ENCODE results near the gene LVRN.
A peak's percentile ranks its signal among the peaks of the same experiment; 100 is the strongest.

LVRN gene

DNA sequence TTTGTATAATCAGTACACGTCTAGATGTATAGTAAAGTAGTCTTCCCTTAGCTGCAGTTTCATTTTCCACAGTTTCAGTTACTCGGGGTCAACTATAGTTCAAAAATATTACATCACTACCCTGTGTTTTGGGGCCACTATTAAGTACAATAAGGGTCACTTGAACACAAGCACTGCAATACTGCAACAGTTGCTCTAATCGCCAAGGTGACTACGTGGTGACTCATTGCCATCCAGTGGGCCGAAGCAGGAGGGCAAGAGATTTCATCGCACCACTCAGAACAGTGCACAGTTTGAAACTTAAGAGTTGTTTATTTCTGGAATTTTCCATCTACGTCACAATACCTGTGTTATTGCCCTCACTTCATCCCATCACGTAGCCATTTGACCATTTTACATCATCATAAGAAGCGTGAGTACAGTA, 69.8 kb downstream of the LVRN start, which contains the start of gene ARL14EPL:
ARL14EPL (plus strand) TSS at position 379 of the 424 bp plus-strand sequence. CDS start 18,994 bp downstream, outside the sequence.
- no peak for DNase-seq

DNA sequence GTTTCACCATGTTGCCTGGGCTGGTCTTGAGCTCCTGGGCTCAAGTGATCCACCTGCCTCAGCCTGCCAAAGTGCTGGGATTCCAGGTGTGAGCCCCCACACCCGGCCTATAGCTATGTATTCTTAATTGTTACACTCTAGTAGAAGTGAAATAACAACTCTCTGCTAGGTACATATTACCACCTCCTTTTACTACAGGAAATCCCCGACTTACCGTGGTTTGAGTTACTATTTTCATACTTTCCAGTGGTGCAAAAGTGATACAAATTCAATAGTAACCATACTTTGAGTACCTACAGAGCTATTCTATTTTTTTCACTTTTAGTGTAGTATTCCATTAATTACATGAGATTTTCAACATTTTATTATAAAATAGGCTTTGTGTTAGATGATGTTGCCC, 70.7 kb downstream of the LVRN start:
- no peak for DNase-seq

DNA sequence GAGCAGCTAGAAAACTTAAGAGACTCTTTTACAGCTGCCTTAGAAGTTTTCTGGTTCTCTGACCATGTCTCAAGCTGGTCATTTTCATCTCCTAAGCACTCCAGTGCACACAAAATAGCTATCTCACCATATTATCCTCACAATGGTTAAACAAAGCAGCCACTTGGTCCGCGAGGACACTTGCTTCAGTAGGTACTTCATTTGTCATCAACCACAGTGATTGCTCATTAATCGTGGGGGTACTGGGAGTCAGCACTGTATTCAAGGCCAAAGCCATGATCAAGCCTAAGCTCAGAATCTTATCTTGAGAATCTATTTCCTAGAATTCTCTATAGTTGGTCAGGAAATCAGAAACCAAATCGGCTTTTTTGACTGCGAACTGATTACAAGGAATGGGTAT, 72.8 kb downstream of the LVRN start:
- no peak for DNase-seq

DNA sequence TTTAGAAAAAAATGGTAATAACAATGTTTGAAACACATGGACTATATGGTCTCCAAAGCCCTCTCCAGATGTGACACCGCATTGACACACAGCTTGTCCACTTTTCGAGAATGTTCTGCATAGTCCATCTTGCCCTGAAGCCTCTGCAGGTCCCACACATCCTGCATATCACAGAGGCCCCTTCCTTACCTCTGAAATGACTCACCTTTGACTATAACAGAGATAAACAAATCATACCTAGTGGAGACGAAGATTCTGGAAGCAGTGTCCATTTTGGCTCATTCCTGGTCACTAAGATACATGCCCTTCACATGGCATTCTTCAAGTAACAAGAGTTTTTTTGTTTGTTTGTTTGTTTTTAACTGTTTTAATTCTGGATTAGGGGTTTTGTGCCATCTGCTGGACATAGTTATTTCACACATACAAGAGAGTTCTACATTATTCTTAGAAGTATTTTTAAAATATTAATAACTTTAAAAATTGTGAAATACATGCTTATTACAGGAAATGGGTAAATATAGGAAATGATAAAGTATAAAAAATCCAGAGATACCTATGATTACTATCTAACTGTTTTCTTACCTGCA, 75.1 kb downstream of the LVRN start:
- DNase-seq: no peak

DNA sequence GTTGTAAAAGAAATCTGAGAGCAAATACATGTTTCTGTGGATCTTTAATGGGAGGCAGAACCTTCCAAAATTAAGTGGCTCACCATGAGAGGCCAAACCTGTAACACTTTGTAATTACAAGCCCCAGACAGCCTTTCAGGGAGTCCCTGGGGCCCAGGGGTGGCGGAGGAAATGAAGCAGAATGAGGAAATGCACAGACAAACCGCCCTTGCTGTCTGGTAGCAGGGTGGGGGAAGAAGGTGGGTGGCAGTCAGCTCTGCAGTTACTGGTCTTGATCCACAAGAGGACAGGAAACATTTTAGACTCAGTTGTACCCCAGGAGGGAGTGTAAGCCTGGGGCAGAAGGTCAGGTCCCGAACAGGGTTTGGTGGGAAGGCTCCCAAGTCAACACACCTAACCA, 76.5 kb downstream of the LVRN start:
- no peak for DNase-seq

DNA sequence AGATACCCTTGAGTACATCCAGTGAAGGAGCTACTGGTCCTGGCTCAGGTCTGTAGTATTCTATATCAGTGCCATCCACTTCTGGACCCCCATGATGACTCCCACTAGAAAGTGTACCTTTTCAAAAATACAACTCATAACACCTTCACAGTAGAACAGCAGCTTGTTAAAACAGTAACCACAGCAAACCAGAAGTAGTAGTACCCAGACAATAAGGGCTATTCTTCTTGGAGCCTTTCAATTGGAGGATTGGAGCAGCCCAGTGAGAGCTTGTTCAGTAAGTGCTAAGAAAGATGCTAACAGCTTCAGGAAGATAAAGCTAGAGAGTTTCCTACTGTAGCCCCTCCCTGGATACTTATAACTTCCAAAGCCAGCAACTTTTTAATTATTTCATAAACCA, 80.1 kb downstream of the LVRN start:
- DNase-seq: no peak

DNA sequence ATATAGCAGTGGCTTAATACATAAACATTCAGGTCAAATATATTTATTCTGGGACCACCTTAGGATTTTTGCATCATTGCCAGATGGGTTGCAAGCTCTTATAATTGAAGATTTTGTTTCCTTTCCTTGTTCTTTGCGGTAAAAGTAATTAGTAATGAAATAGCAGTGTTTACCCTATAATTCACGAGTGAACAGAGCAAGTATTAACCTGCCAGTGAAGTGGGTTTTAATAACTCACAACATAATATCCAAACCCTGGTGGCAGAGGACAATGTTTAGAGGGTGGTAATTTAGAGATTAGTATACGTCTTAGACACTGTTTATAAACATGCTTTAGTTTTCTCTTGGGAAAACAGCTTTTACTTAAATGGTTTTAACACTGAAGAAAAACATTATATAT, 81.8 kb downstream of the LVRN start:
- DNase-seq: no peak

DNA sequence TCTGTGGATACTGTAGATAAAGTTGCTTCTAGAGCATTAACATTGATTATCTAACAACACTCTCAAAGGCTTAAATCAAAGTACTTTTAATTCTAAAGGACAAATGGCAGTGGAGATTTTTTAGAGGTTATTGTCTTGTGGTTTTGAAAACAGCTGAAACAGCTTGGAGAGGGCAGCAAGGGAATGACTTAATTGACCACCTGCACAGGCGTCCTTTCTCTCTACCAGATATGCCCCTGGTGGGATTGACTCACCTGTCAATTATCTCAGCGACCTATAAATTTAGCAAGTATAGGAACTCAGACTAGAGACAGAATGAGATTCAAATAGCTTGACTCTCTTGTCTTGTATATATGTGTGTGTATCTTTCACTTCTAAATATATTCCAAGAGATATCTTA, 83.5 kb downstream of the LVRN start:
- no peak for DNase-seq

DNA sequence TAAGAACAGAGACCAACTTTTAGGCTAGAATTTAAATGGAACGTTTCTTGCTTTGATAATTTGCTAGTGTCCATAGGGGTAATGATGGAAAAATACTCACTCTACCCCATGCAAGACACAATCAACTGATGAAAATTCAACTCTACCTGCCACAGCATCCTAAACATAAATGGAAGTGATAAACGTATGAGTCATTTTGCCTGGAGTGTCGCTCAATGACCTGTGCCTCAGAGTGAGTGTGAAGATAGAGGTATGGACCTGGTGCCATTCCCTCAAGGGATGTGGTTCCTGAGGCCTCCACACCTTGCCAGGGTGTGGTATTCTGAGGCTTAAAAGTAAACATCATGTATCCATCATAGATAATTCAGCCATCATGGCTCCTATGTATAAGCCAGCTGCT, 84.0 kb downstream of the LVRN start:
- DNase-seq: no peak

DNA sequence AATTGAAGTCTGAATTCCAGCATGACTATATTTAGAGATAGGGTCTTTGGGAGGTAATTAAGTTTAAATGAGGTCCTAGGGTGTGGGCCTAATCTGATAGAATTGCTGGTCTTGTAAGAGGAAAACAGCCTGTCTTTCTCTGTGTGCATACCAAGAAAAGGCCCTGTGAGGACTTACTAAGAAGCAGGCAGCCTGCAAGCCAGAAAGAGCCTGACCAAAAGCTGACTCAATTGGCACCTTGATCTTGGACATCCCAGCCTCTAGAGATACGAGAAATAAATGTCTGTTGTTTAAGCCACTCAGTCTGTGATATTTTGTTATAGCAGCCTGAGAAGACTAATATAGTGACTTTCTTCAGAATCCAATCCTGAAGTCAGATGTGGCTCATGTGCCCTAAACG, 84.5 kb downstream of the LVRN start:
- DNase-seq: no peak

DNA sequence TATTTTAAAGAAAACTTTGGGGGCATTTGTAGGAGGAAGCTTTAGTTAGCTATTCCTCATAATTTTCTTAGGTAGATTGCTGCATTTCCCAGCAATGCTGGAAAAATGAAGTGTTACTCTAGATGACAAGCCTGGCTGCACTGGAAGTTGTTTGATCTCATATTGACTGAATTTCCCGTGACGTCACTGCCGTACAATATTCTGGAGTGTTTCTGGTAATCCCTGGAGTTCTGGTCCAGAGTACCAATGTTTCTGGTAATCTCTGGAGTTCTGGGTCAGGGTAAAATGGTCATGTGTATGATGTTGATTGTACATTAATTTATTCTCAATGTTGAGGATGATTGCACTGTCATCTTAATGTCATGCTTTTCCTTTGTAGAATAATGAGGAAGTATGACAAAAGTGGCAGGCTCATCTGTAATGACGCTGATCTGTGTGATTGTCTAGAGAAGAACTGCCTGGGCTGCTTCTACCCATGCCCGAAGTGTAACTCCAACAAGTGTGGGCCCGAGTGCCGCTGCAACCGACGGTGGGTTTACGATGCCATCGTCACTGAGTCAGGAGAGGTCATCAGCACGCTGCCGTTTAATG, 96.2 kb downstream of the LVRN start:
- no peak for DNase-seq

DNA sequence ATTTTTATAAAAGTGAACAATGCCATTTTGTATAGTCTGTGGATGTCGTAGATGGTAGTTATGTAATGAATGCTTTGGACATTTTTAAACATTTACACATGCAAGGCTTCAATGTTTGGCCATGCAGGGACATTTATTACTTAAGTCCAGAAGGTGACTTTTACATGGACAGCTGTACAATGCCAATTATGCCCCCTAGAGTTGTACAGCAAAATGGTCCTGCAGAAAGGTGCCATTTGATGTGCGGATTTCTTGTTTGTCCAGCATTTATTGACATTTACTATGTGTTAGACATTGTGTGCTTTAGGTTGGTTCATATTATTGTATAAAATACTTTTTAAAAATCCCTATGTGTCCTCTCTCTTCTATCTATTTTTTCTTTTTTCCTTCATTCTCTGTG, 100.1 kb downstream of the LVRN start:
- DNase-seq: no peak

DNA sequence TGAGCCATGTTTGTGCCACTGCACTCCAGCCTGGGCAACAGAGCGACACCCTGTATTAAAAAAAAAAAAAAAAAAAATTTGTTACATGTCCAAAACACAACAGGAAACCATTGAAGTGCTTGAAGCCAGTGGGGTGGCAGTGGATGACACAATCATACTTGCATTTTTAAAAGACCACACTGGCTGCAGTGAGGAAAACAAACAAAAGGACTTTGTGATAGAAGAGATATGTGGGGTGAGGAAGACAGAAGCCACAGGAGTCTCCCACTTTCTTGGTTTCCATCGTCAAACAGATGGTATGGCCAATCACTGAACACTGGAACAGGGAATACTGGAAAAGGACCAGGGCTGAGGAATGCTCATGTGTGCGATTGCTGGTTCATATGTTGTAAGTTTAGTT, 101.7 kb downstream of the LVRN start:
- DNase-seq: no peak

DNA sequence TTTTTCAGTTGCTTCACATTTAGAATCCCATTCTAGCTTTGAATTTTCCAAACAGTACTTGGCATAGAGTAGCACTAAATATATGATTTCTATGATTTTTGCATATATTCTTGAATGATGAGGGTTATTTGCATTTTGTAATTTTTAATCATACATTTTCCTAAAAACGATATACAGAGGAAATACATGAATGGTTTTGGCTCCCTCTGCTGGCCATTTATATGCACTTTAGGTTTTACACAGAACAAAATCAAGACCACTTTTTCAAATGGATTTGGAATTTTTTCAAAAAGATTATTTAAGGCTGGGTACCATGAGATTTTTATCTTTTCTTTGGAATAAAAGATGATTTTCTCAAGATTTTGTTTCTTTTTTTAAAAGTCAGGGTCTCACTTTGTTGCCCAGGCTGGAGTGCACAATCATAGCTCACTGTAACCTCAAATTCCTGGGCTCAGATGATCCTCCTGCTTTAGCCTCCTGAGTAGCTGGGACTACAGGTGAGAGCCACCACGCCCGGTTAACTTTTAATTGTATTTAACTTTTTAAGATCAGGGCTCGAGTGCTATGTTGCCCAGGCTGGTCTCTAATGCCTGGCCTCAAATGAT, 105.9 kb downstream of the LVRN start:
- DNase-seq: peak; percentile 8

DNA sequence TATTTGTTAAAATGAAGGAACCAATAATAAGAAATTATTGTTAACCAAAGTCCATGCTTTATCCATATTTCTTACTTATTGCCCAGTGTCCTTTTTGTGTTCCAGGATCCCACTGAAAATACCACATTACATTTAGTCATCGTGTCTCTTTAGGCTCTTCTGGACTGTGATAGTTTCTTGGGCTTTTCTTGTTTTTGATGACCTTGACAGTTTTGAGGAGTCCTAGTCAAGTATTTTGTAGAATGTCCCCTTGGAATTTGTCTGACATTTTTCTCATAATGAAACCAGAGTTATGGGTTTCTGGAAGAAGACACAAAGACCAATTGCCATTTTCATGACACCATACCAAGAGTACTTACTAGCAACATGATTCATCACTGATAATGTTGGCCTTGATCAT, 108.9 kb downstream of the LVRN start:
- no peak for DNase-seq

DNA sequence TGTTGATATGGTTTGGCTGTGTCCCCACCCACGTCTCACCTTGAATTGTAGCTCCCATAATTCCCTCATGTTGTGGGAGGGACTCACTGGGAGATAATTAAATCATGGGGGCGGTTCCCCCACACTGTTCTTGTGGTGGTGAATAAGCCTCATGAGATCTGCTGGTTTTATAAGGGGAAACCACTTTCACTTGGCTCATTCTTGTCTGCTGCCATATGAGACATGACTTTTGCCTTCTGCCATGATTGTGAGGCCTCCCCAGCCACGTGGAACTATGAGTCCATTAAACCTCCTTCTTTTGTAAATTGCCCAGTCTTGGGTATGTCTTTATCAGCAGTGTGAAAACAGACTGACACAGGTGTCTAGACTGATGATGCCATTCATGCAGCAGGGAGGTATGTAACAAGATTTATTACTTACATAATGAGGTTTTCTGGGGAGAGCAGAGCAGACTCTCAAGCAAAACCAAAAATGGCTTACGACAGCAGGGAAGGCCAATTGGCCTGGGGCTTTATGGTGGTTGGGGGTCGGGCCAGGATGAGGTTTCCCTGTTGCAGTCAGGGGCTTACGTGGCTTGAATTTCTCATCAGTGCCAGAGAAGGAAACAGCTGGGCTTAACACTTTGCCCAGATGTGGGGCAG, 113.0 kb downstream of the LVRN start:
- DNase-seq: no peak

DNA sequence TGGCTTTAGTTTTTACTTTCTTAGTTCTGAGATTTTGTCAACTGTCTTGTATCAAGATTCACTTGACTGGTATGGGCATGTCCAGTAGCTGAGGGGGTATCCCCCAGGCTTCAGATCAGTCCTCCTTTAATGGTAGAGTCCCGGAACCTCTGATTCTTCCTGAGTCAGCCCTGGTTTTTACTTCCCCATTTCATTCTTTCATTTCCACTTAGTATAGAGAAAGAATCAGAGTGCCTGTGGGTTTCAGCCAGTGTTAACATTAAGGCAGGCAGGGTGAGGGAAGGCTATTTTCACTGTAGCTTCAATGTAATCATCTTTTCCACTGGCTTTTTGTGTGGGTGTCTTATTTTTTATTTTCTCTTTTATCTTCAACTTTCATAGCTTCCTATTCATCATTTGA, 114.2 kb downstream of the LVRN start:
- DNase-seq: no peak
